Psoas muscle (tissue), 8 donors: ENCODE measurements around the gene SPATA25. TPM values are rescaled to one million over a fixed set of nuclear protein-coding genes. Genes with fewer than 3 reads are reported as not detected.

ENCODE experiments used
- ATAC-seq, 4 donors: fragments of 200-7000 bp; cut with Tn5 transposase; one replicate each; pipeline ENCODE4 v1.9.1; 2020; ENCODE audit warnings: moderate library complexity in 3 of 4, mild to moderate bottlenecking in 2 of 4
- DNase-seq, 2 donors: peaks; one replicate each; pipeline ENCODE4 v3.0.0-alpha.2; 2020
- H3K27ac ChIP-seq: fragments of 200-600 bp; one replicate; pipeline ENCODE4 v1.8.0; 2022
- H3K27me3 ChIP-seq, 3 donors: fragments of 200-600 bp in 1 of 3; one replicate each; pipeline versions ENCODE4 v1.6.1 to v1.8.0; 2013 to 2022; ENCODE audit warnings: low read length in 2 of 3, mild to moderate bottlenecking in 2 of 3, moderate library complexity in 1 of 3; ENCODE audit not compliant: insufficient read depth in 3 of 3
- H3K36me3 ChIP-seq, 2 donors: fragments of 200-600 bp in 1 of 2; one replicate each; pipeline versions ENCODE4 v1.6.1 to v1.8.0; 2013 to 2022; ENCODE audit warnings: low read depth in 1 of 2, mild to moderate bottlenecking in 1 of 2, moderate library complexity in 1 of 2; ENCODE audit not compliant: insufficient read depth in 1 of 2
- H3K4me1 ChIP-seq: fragments of 200-600 bp; one replicate; pipeline ENCODE4 v1.8.0; 2022
- H3K4me3 ChIP-seq: fragments of 200-600 bp; one replicate; pipeline ENCODE4 v1.8.0; 2022; ENCODE audit warnings: mild to moderate bottlenecking
- H3K9me3 ChIP-seq: fragments of 200-600 bp; one replicate; pipeline ENCODE4 v1.8.0; 2022
- WGBS, 3 donors: extraction: QIAGEN DNeasy Blood & Tissue Kit; methylation state at CpG; one replicate each; pipeline versions ENCODE4 v1.1.6 to v1.1.7; 2013; 5-methylcytosine and 5-hydroxymethylcytosine counted together
- intact Hi-C, 2 donors: fragments of 100-400 bp; cut with DNase I; formaldehyde crosslinking; loops; one replicate each; pipeline versions ENCODE4 v1.11.0 to v1.14.2; 2022
- polyA plus RNA-seq, 3 donors: library from polyadenylated mRNA; stranded (reverse); fragments of 200-250 nt; gene quantifications; one replicate each; pipeline ENCODE4 v1.2.3, GENCODE V29; 2013
- total RNA-seq, 4 donors: library from RNA; stranded (reverse); fragmentation: NEBNext Ultra II Directional in 2 of 4; extraction: Animal tissue kit (Norgen Biotek cat#: 25700) in 2 of 4; gene quantifications; one replicate each; pipeline versions ENCODE4 v1.2.1 to v1.2.4, GENCODE V29; 2021 to 2023
- TF ChIP-seq, protein P1 (sequence below): fragments of 200-600 bp; IDR thresholded peaks from one replicate; pipeline ENCODE4 v1.8.0; 2022; ENCODE audit warnings: antibody characterized with exemption
- donor health status: healthy with polysubstance abuse.
- donor health status: DM: no; HTN: no; CAD: no; lungs with moderate emphysema.
- donor health status: Bipolar disorder and iron deficiency.
- donor health status: healthy.
- donor health status: DM: yes; HTN: yes; CAD: no.
- donor health status: DM: no; HTN: no; CAD: no.
- donor health status: DM: no; HTN: no; CAD: no.
- donor health status: DM: yes; HTN: yes; CAD: no.

The SPATA25 gene
- total and polyA plus RNA-seq, 7 donors = 1.0 to 2.7 (median 1.6) TPM

DNA sequence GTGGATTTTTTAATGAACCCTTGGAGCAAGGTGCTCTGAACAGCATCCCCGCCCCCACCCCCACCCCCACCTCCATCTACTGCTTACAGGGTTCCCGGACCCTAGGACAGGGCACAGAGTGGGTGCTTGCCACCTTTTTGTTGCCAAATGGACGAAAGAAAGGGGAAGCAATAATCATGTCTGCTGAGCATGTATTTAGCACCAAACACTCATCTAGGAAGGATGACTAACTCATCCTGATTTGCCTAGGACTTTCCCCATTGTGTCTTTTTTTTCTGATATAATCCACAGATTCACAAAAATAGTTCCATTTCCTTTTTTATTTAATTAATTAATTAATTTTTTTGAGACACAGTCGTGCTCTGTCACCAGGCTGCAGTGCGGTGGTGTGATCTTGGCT, 25.7 kb upstream of the SPATA25 start:
- Histone ChIP-seq H3K4me3 (no peak overlapping the region), H3K4me1 (peaks cover 12% of the 10 kb centered on the region), H3K27ac (no peak overlapping the region), H3K36me3 (no peaks in the 10 kb centered on the region), H3K9me3 (no peaks in the 10 kb centered on the region), H3K27me3 (peaks cover 0 to 17% (median 4%) of the 10 kb centered on the region in 3 donors)
- DNase-seq (no peak), ATAC-seq (no peak)
- 46 to 56% (median 50%) methylated on average over 5 of the region's 5 CpGs for WGBS, 3 donors
- intact Hi-C loops = no loop called here
- TF ChIP-seq, protein P1, sequence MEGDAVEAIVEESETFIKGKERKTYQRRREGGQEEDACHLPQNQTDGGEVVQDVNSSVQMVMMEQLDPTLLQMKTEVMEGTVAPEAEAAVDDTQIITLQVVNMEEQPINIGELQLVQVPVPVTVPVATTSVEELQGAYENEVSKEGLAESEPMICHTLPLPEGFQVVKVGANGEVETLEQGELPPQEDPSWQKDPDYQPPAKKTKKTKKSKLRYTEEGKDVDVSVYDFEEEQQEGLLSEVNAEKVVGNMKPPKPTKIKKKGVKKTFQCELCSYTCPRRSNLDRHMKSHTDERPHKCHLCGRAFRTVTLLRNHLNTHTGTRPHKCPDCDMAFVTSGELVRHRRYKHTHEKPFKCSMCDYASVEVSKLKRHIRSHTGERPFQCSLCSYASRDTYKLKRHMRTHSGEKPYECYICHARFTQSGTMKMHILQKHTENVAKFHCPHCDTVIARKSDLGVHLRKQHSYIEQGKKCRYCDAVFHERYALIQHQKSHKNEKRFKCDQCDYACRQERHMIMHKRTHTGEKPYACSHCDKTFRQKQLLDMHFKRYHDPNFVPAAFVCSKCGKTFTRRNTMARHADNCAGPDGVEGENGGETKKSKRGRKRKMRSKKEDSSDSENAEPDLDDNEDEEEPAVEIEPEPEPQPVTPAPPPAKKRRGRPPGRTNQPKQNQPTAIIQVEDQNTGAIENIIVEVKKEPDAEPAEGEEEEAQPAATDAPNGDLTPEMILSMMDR = no peak

DNA sequence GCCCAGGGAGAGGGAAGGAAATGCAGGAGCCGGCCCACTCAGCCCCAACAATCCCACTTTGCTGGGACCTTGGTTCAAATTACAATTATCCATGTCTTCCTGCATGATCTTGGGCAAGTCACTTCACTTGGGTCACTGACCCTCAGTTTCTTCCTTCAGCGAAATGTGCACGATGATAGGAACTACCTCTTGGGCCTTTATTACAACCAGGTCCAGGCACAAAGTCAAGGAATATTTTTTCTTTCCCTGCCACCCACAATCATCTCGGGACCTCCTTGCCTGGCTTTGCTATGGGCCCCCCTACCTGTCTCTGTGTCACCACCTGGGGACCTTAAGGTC, 24.9 kb upstream of the SPATA25 start:
- no peak for DNase-seq
- no peaks in the 10 kb centered on the region for H3K36me3 ChIP-seq
- H3K4me3 ChIP-seq = peak overlapping the region; percentile 65
- 20 to 22% (median 21%) methylated on average over 4 of the region's 4 CpGs for WGBS, 3 donors
- intact Hi-C loops = no loop called here
- peak overlapping the region; percentile 65 for H3K27ac ChIP-seq
- ATAC-seq = no peak
- H3K4me1 ChIP-seq = peaks cover 12% of the 10 kb centered on the region
- H3K9me3 ChIP-seq = no peaks in the 10 kb centered on the region
- peaks cover 0 to 17% (median 4%) of the 10 kb centered on the region in 3 donors for H3K27me3 ChIP-seq
- TF ChIP-seq, protein P1 = no peak

DNA sequence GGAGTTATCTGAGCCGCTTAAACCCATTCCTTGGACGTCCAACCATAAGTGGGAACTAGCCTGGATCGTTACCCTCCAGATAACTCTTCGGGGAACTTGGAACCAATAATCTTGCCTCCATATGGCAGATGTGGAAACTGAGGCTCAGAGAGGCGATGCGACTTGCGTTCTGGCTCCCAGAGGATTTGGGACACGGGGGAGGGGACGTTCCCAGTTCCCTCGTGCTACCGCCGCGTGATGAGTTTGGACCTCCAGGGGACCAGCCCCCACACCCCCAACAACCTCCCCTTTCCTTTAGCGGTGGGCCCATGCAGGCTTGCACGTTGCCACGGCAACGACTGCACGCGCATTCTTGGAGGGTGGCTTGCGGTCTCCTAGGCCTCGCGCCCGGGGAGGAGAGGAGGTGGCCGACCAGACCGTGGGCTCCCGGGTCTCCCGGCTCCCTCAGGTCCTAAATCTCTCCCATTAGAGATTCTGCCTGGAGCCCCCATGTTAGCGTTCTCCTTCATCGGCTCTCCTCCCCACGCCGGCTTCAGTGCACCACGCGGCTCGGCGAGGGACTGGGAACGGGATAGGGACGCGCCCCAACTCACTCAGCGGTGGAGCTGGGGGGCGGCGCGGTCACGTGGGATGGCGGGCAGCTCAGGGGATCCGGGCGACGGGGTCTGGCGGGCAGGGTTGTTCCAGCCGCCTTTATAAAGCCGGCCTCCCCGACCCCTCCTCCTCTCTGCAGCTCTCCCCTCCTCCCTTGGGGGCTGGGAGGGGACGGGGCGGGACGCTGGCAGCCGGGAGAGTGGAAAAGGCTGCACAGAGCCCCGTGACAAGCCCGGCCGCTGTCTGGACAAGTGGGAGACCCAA, 24.3 kb upstream of the SPATA25 start, which contains the start of gene PLTP:
Gene PLTP (minus strand): TSS at position 670 of the 858 bp plus-strand sequence. CDS start 703 bp downstream, outside the sequence.
- H3K9me3 ChIP-seq = no peaks in the 10 kb centered on the region
- intact Hi-C loops = no loop called here
- TF ChIP-seq, protein P1 = no peak
- H3K4me1 ChIP-seq = peaks cover 12% of the 10 kb centered on the region
- DNase-seq (peak; percentile 75 to 82), ATAC-seq (peak; percentile 34 to 55 (median 37))
- H3K36me3 ChIP-seq = no peaks in the 10 kb centered on the region
- H3K27ac ChIP-seq = peak within 1 kb of the TSS; percentile 65
- 1% methylated on average over 47 to 58 of the region's 58 CpGs for WGBS, 3 donors
- peaks cover 0 to 17% (median 4%) of the 10 kb centered on the region in 3 donors for H3K27me3 ChIP-seq
- peak within 1 kb of the TSS; percentile 65 for H3K4me3 ChIP-seq

DNA sequence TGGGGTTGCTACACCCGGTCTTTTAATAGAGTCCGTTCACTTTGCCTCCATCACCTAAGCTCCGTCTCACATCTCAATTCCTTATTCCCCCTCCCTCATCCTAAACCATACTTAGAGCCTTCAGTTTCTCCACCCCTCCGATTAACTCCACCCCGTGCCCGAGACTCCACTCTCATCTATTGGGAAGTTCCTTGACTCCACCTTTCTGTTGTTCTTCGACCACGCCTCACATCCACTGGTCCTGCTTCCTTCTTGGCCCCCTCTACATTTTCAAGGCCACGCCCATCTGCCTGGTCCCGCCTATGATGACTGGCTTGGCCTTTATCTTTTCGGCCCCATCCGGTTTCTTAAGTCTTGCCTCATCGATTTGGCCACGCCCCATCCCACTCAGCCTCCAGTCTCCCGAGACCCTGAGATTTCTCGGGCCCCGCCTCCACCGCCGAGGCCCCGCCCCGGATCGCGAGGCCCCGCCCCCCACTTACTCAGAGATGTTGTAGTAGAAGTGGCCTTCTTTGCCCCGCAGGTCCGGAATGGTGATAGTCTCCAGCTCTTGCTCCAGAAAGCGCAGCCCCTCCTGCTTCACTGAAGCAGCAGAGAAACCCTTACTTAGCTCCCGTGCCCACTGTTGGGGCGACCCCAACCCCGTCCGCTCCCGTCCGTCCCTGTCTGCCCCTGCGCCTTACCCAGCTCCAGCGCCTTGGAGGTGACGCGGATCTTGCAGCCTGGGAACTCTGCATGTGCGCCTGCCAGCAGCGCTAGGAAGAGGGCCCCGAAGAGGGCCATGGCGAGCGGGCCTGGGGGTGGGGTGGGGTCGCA, 23.5 kb upstream of the SPATA25 start:
- H3K36me3 ChIP-seq = peaks cover 0 to 3% of the 10 kb centered on the region in 2 donors
- H3K9me3 ChIP-seq = no peaks in the 10 kb centered on the region
- ATAC-seq (peak; percentile 83 to 89 (median 87)), DNase-seq (peak; percentile 95 to 97)
- peaks cover 0 to 17% (median 4%) of the 10 kb centered on the region in 3 donors for H3K27me3 ChIP-seq
- WGBS, 3 donors = 6 to 8% (median 8%) methylated on average over 43 of the region's 43 CpGs
- peak overlapping the region; percentile 65 for H3K4me3 ChIP-seq
- intact Hi-C loops = no loop called here
- peak overlapping the region; percentile 65 for H3K27ac ChIP-seq
- TF ChIP-seq, protein P1 = no peak
- peaks cover 12% of the 10 kb centered on the region for H3K4me1 ChIP-seq
